ENCODE measurements around the gene MAP1LC3B. TPM values are rescaled to one million over a fixed set of nuclear protein-coding genes. Genes with fewer than 3 reads are reported as not detected.

The MAP1LC3B gene
- total RNA-seq, 1 donor from 2014 or later = 39.1 TPM

- Histone ChIP-seq H3K4me2 (no peak overlapping the region), H2AFZ (replicated peaks) (no peak overlapping the region), H3K36me3 (no peaks in the 10 kb centered on the region), H3K9ac (no peak overlapping the region), H3K9me3 (ENCODE audit: low read depth) (no peaks in the 10 kb centered on the region), H3K27me3 (no peaks in the 10 kb centered on the region), H3F3A (ENCODE audit: low read depth) (peaks cover under 1% of the 10 kb centered on the region), H3K27ac (no peak overlapping the region), H3K4me3 (no peak overlapping the region), H3K79me2 (ENCODE audit: low read depth) (no peaks in the 10 kb centered on the region), H3K4me1 (peaks cover 3% of the 10 kb centered on the region), H4K20me1 (ENCODE audit: low read depth) (peaks cover 7% of the 10 kb centered on the region)
- peaks cover 2% of the 10 kb centered on the region for H3K36me3 Mint-ChIP-seq
- no peak for TF ChIP-seq EZH2 (IDR thresholded peaks at IDR 0.05)
- no peak for TF ChIP-seq EZH2phosphoT487 (IDR thresholded peaks at IDR 0.05)
- TF ChIP-seq CTCF (IDR thresholded peaks at IDR 0.05) = no peak
- no peak overlapping the region for H3K4me3 Mint-ChIP-seq
- no peak for DNase-seq (ENCODE audit: low spot score)
- H3K4me1 Mint-ChIP-seq = peaks cover 42% of the 10 kb centered on the region
- H3K27ac Mint-ChIP-seq = no peak overlapping the region
- no peaks in the 10 kb centered on the region for H3K9me3 Mint-ChIP-seq
- H3K27me3 Mint-ChIP-seq (ENCODE audit: insufficient read depth, low read depth) = no peaks in the 10 kb centered on the region
Measured at GRCh38 chr16:87351320-87351698, 40.8 kb upstream of the MAP1LC3B start.

- H3K27ac Mint-ChIP-seq = no peak overlapping the region
- peaks cover 46% of the 10 kb centered on the region for H3K4me1 Mint-ChIP-seq
- Histone ChIP-seq H3K4me2 (no peak overlapping the region), H4K20me1 (ENCODE audit: low read depth) (peaks cover 7% of the 10 kb centered on the region), H3F3A (ENCODE audit: low read depth) (no peaks in the 10 kb centered on the region), H2AFZ (replicated peaks) (no peak overlapping the region), H3K27me3 (no peaks in the 10 kb centered on the region), H3K4me3 (no peak overlapping the region), H3K9me3 (ENCODE audit: low read depth) (no peaks in the 10 kb centered on the region), H3K4me1 (no peaks in the 10 kb centered on the region), H3K27ac (no peak overlapping the region), H3K9ac (no peak overlapping the region), H3K79me2 (ENCODE audit: low read depth) (no peaks in the 10 kb centered on the region), H3K36me3 (no peaks in the 10 kb centered on the region)
- peak; percentile 35 for DNase-seq (ENCODE audit: low spot score)
- no peak overlapping the region for H3K4me3 Mint-ChIP-seq
- H3K36me3 Mint-ChIP-seq = peaks cover 2% of the 10 kb centered on the region
- TF ChIP-seq CTCF (IDR thresholded peaks at IDR 0.05) = peak; percentile 11
- TF ChIP-seq EZH2phosphoT487 (IDR thresholded peaks at IDR 0.05) = no peak
- TF ChIP-seq EZH2 (IDR thresholded peaks at IDR 0.05) = no peak
- H3K9me3 Mint-ChIP-seq = no peaks in the 10 kb centered on the region
- no peaks in the 10 kb centered on the region for H3K27me3 Mint-ChIP-seq (ENCODE audit: insufficient read depth, low read depth)
Measured at GRCh38 chr16:87352818-87353217, 39.3 kb upstream of the MAP1LC3B start.

GRCh38 chr16:87353613-87354012, 38.5 kb upstream of the MAP1LC3B start:
- Histone ChIP-seq H3K27me3 (no peaks in the 10 kb centered on the region), H3K4me2 (no peak overlapping the region), H3K4me3 (no peak overlapping the region), H3K9ac (no peak overlapping the region), H3K36me3 (no peaks in the 10 kb centered on the region), H3K9me3 (ENCODE audit: low read depth) (no peaks in the 10 kb centered on the region), H2AFZ (replicated peaks) (no peak overlapping the region), H3F3A (ENCODE audit: low read depth) (no peaks in the 10 kb centered on the region), H4K20me1 (ENCODE audit: low read depth) (peaks cover 7% of the 10 kb centered on the region), H3K27ac (no peak overlapping the region), H3K4me1 (no peaks in the 10 kb centered on the region), H3K79me2 (ENCODE audit: low read depth) (no peaks in the 10 kb centered on the region)
- Mint-ChIP-seq H3K9me3 (no peaks in the 10 kb centered on the region), H3K4me3 (no peak overlapping the region), H3K27ac (no peak overlapping the region), H3K36me3 (peaks cover 6% of the 10 kb centered on the region), H3K27me3 (ENCODE audit: insufficient read depth, low read depth) (no peaks in the 10 kb centered on the region), H3K4me1 (peaks cover 46% of the 10 kb centered on the region)
- no peak for DNase-seq (ENCODE audit: low spot score)
- TF ChIP-seq EZH2 (IDR thresholded peaks at IDR 0.05) (no peak), EZH2phosphoT487 (IDR thresholded peaks at IDR 0.05) (no peak)

- peak overlapping the region; percentile 94 for H3K27ac Mint-ChIP-seq
- Histone ChIP-seq H3K4me3 (no peak overlapping the region), H3K79me2 (ENCODE audit: low read depth) (no peaks in the 10 kb centered on the region), H2AFZ (replicated peaks) (no peak overlapping the region), H3K27me3 (no peaks in the 10 kb centered on the region), H3K36me3 (no peaks in the 10 kb centered on the region), H3K4me2 (no peak overlapping the region), H3K9me3 (ENCODE audit: low read depth) (no peaks in the 10 kb centered on the region), H3F3A (ENCODE audit: low read depth) (no peaks in the 10 kb centered on the region), H3K9ac (no peak overlapping the region), H3K4me1 (no peaks in the 10 kb centered on the region), H3K27ac (no peak overlapping the region), H4K20me1 (ENCODE audit: low read depth) (peaks cover 4% of the 10 kb centered on the region)
- no peaks in the 10 kb centered on the region for H3K9me3 Mint-ChIP-seq
- peaks cover 25% of the 10 kb centered on the region for H3K4me1 Mint-ChIP-seq
- peaks cover 24% of the 10 kb centered on the region for H3K36me3 Mint-ChIP-seq
- H3K4me3 Mint-ChIP-seq = no peak overlapping the region
- no peak for TF ChIP-seq EZH2phosphoT487 (IDR thresholded peaks at IDR 0.05)
- no peak for TF ChIP-seq CTCF (IDR thresholded peaks at IDR 0.05)
- TF ChIP-seq EZH2 (IDR thresholded peaks at IDR 0.05) = no peak
- no peak for DNase-seq (ENCODE audit: low spot score)
- peaks cover 2% of the 10 kb centered on the region for H3K27me3 Mint-ChIP-seq (ENCODE audit: insufficient read depth, low read depth)
Measured at GRCh38 chr16:87356491-87356853, 35.7 kb upstream of the MAP1LC3B start.
